Gastroesophageal sphincter (tissue), 3 donors: ENCODE measurements around the gene TTC39C.
"Not testable (repeated sequence)": the region's sequence is repeated elsewhere in the genome, so short reads cannot be mapped to it uniquely, and the experiment has no call there.

Source experiments
- EP300 ChIP-seq: sonication (generic); formaldehyde crosslinking; IDR thresholded peaks from one replicate; pipeline ENCODE4 v1.6.1; 2017; ENCODE audit warnings: antibody characterized with exemption, mild to moderate bottlenecking
- POLR2A ChIP-seq, 2 donors: fragments of 450-650 bp; IDR thresholded peaks; one replicate each; pipeline ENCODE4 v1.6.1; 2017; ENCODE audit warnings: antibody characterized with exemption in 2 of 2, mild to moderate bottlenecking in 2 of 2, moderate library complexity in 1 of 2
- POLR2AphosphoS5 ChIP-seq: sonication (generic); formaldehyde crosslinking; IDR thresholded peaks from one replicate; pipeline ENCODE4 v1.6.1; 2017; ENCODE audit warnings: antibody characterized with exemption
- TF ChIP-seq, protein P1 (sequence below), 4 experiments: fragments of 200-600 bp in 2 of 4; fragments of 450-650 bp in 2 of 4; sonication (generic) in 1 of 4; IDR thresholded peaks; one replicate each; pipeline ENCODE4 v1.5.1; 2017 to 2019; ENCODE audit warnings: antibody characterized with exemption in 4 of 4, mild to moderate bottlenecking in 2 of 4, moderate library complexity in 2 of 4

DNA sequence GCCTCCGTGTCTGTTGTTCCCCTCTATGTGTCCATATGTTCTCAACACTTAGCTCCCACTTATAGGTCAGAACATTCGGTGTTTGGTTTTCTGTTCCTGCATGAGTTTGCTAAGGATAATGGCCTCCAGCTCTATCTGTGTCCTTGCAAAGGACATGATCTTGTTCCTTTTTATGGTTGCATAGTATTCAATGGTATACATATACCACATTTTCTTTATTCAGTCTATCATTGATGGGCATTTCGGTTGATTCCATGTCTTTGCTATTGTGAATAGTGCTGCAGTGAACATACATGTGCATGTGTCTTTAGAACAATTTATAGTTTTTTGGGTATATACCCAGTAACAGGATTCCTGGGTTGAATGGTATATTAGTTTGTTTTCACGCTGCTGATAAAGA lies 44.8 kb downstream of the TTC39C start:
- TF ChIP-seq, protein P1, sequence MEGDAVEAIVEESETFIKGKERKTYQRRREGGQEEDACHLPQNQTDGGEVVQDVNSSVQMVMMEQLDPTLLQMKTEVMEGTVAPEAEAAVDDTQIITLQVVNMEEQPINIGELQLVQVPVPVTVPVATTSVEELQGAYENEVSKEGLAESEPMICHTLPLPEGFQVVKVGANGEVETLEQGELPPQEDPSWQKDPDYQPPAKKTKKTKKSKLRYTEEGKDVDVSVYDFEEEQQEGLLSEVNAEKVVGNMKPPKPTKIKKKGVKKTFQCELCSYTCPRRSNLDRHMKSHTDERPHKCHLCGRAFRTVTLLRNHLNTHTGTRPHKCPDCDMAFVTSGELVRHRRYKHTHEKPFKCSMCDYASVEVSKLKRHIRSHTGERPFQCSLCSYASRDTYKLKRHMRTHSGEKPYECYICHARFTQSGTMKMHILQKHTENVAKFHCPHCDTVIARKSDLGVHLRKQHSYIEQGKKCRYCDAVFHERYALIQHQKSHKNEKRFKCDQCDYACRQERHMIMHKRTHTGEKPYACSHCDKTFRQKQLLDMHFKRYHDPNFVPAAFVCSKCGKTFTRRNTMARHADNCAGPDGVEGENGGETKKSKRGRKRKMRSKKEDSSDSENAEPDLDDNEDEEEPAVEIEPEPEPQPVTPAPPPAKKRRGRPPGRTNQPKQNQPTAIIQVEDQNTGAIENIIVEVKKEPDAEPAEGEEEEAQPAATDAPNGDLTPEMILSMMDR (IDR thresholded peaks at IDR 0.05), result not testable (repeated sequence)
- TF ChIP-seq EP300; POLR2A (IDR thresholded peaks at IDR 0.05); POLR2AphosphoS5: not testable (repeated sequence)
